Measurements from ENCODE around the gene DYNC2I2. TPM values are rescaled to one million over a fixed set of nuclear protein-coding genes. Genes with fewer than 3 reads are reported as not detected.
"Not testable (repeated sequence)": the region's sequence is repeated elsewhere in the genome, so short reads cannot be mapped to it uniquely, and the experiment has no call there.

The DYNC2I2 gene
- total RNA-seq, 1 experiment from 2014 or later = 134 TPM

GRCh38 chr9:128619779-128620178 is 36.9 kb downstream of the DYNC2I2 start:
- no peak for DNase-seq (ENCODE audit: low read depth)

- DNase-seq (ENCODE audit: low read depth) = no peak
These were observed 37.5 kb downstream of the DYNC2I2 start for GRCh38 chr9:128619127-128619526.

- no peak for DNase-seq (ENCODE audit: low read depth)
These were observed 38.7 kb downstream of the DYNC2I2 start for GRCh38 chr9:128617943-128618342.

GRCh38 chr9:128615571-128615970 is 41.1 kb downstream of the DYNC2I2 start:
- no peak for DNase-seq (ENCODE audit: low read depth)

GRCh38 chr9:128614728-128615127 is 41.9 kb downstream of the DYNC2I2 start:
- DNase-seq (ENCODE audit: low read depth) = no peak

GRCh38 chr9:128611600-128612394 is 44.9 kb downstream of the DYNC2I2 start:
- DNase-seq (ENCODE audit: low read depth) = no peak

- DNase-seq (ENCODE audit: low read depth) = no peak
These were observed 45.8 kb downstream of the DYNC2I2 start for GRCh38 chr9:128610897-128611296.

GRCh38 chr9:128607642-128608350 is 48.9 kb downstream of the DYNC2I2 start:
- DNase-seq (ENCODE audit: low read depth) = no peak

GRCh38 chr9:128603697-128604096 is 53.0 kb downstream of the DYNC2I2 start:
- DNase-seq (ENCODE audit: low read depth) = no peak

- DNase-seq (ENCODE audit: low read depth) = no peak
These were observed 56.5 kb downstream of the DYNC2I2 start for GRCh38 chr9:128600099-128600498.

- DNase-seq (ENCODE audit: low read depth) = no peak
These were observed 61.2 kb downstream of the DYNC2I2 start for GRCh38 chr9:128595471-128595870.

GRCh38 chr9:128593856-128594255 is 62.8 kb downstream of the DYNC2I2 start:
- DNase-seq (ENCODE audit: low read depth) = no peak

- DNase-seq (ENCODE audit: low read depth) = no peak
These were observed 63.6 kb downstream of the DYNC2I2 start for GRCh38 chr9:128593039-128593438.

- no peak for DNase-seq (ENCODE audit: low read depth)
These were observed 67.9 kb downstream of the DYNC2I2 start for GRCh38 chr9:128588581-128589233.

- no peak for DNase-seq (ENCODE audit: low read depth)
These were observed 69.2 kb downstream of the DYNC2I2 start for GRCh38 chr9:128587453-128587852.

- not testable (repeated sequence) for DNase-seq (ENCODE audit: low read depth)
These were observed 69.7 kb downstream of the DYNC2I2 start for GRCh38 chr9:128586934-128587333.

GRCh38 chr9:128585155-128585554 is 71.5 kb downstream of the DYNC2I2 start:
- not testable (repeated sequence) for DNase-seq (ENCODE audit: low read depth)

Other genes starting within 250 kb of the DYNC2I2 start
- 60.9 and 65.5 TPM in 2 replicates for gene CERCAM, start 236.0 kb downstream of the DYNC2I2 start, total RNA-seq (2014; rRNA removed; shearing (Covaris generic))
- gene ODF2, start 200.8 kb downstream of the DYNC2I2 start, total RNA-seq (2014; rRNA removed; shearing (Covaris generic)) = 37.1 and 39.8 TPM in 2 replicates
- 39.0 and 45.0 TPM in 2 replicates for gene GLE1, start 152.1 kb downstream of the DYNC2I2 start, total RNA-seq (2014; rRNA removed; shearing (Covaris generic))
- 177 and 204 TPM in 2 replicates for gene SPTAN1, start 104.3 kb downstream of the DYNC2I2 start, total RNA-seq (2014; rRNA removed; shearing (Covaris generic))
- 595 and 720 TPM in 2 replicates for gene SET, start 32.4 kb upstream of the DYNC2I2 start, total RNA-seq (2014; rRNA removed; shearing (Covaris generic))
- 4.8 TPM in 2 replicates for gene PKN3, start 45.7 kb upstream of the DYNC2I2 start, total RNA-seq (2014; rRNA removed; shearing (Covaris generic))
- 61.1 and 88.3 TPM in 2 replicates for gene ZDHHC12, start 67.3 kb upstream of the DYNC2I2 start, total RNA-seq (2014; rRNA removed; shearing (Covaris generic))
- 6.6 and 12.3 TPM in 2 replicates for gene ZER1, start 115.1 kb upstream of the DYNC2I2 start, total RNA-seq (2014; rRNA removed; shearing (Covaris generic))
- 19.2 and 23.9 TPM in 2 replicates for gene TBC1D13, start 130.4 kb upstream of the DYNC2I2 start, total RNA-seq (2014; rRNA removed; shearing (Covaris generic))
- gene ENDOG, start 161.7 kb upstream of the DYNC2I2 start, total RNA-seq (2014; rRNA removed; shearing (Covaris generic)) = 22.0 and 29.3 TPM in 2 replicates
- 32.2 and 36.0 TPM in 2 replicates for gene SPOUT1, start 172.9 kb upstream of the DYNC2I2 start, total RNA-seq (2014; rRNA removed; shearing (Covaris generic))
- gene KYAT1, start 225.1 kb upstream of the DYNC2I2 start, total RNA-seq (2014; rRNA removed; shearing (Covaris generic)) = 7.7 and 8.6 TPM in 2 replicates
- 65.0 and 71.5 TPM in 2 replicates for gene LRRC8A, start 225.3 kb upstream of the DYNC2I2 start, total RNA-seq (2014; rRNA removed; shearing (Covaris generic))